Embryonic facial prominence (tissue), 1 donor: ENCODE data around the gene PLEKHA7.
"Not testable (repeated sequence)": the region's sequence is repeated elsewhere in the genome, so short reads cannot be mapped to it uniquely, and the experiment has no call there.

ENCODE experiments used
- DNase-seq: peaks from one replicate; pipeline ENCODE4 v3.0.0-alpha.2; 2016; ENCODE audit errors: extremely low spot score

Gene PLEKHA7

GRCh38 chr11:16909359-16910035 lies 104.7 kb downstream of the PLEKHA7 start:
- DNase-seq, result no peak

- DNase-seq, result no peak
These were observed 108.8 kb downstream of the PLEKHA7 start for GRCh38 chr11:16905375-16905774.

GRCh38 chr11:16904761-16905160 lies 109.5 kb downstream of the PLEKHA7 start:
- DNase-seq, result not testable (repeated sequence)

- DNase-seq, result no peak
These were observed 111.3 kb downstream of the PLEKHA7 start for GRCh38 chr11:16902781-16903378.

GRCh38 chr11:16902182-16902581 lies 112.0 kb downstream of the PLEKHA7 start:
- no peak for DNase-seq

- DNase-seq, result no peak
These were observed 113.7 kb downstream of the PLEKHA7 start for GRCh38 chr11:16900491-16900890.

GRCh38 chr11:16899708-16900303 lies 114.4 kb downstream of the PLEKHA7 start:
- DNase-seq, result no peak

- no peak for DNase-seq
These were observed 115.8 kb downstream of the PLEKHA7 start for GRCh38 chr11:16898274-16898985.

- DNase-seq, result no peak
These were observed 116.6 kb downstream of the PLEKHA7 start for GRCh38 chr11:16897470-16898061.

GRCh38 chr11:16896729-16897469 lies 117.3 kb downstream of the PLEKHA7 start:
- DNase-seq, result no peak

- no peak for DNase-seq
These were observed 118.9 kb downstream of the PLEKHA7 start for GRCh38 chr11:16895306-16895705.

- DNase-seq, result no peak
These were observed 120.7 kb downstream of the PLEKHA7 start for GRCh38 chr11:16893456-16894066.

- DNase-seq, result no peak
These were observed 122.2 kb downstream of the PLEKHA7 start for GRCh38 chr11:16891964-16892363.

- DNase-seq, result no peak
These were observed 123.0 kb downstream of the PLEKHA7 start for GRCh38 chr11:16891165-16891564.

- no peak for DNase-seq
These were observed 123.8 kb downstream of the PLEKHA7 start for GRCh38 chr11:16890442-16890841.

- DNase-seq, result no peak
These were observed 124.3 kb downstream of the PLEKHA7 start for GRCh38 chr11:16889905-16890304.

GRCh38 chr11:16889010-16889409 lies 125.2 kb downstream of the PLEKHA7 start:
- DNase-seq, result not testable (repeated sequence)

- DNase-seq, result not testable (repeated sequence)
These were observed 126.3 kb downstream of the PLEKHA7 start for GRCh38 chr11:16887887-16888286.

- DNase-seq, result no peak
These were observed 131.0 kb downstream of the PLEKHA7 start for GRCh38 chr11:16883174-16883573.

GRCh38 chr11:16881766-16882165 lies 132.4 kb downstream of the PLEKHA7 start:
- DNase-seq, result no peak
